GM21390 (cell line): ENCODE data around the gene ANK2.

Experiments
- ATAC-seq: cut with Tn5 transposase; IDR thresholded peaks from one replicate; pipeline ENCODE4 v1.9.1; 2021; ENCODE audit not compliant: unreplicated experiment

Gene ANK2

DNA sequence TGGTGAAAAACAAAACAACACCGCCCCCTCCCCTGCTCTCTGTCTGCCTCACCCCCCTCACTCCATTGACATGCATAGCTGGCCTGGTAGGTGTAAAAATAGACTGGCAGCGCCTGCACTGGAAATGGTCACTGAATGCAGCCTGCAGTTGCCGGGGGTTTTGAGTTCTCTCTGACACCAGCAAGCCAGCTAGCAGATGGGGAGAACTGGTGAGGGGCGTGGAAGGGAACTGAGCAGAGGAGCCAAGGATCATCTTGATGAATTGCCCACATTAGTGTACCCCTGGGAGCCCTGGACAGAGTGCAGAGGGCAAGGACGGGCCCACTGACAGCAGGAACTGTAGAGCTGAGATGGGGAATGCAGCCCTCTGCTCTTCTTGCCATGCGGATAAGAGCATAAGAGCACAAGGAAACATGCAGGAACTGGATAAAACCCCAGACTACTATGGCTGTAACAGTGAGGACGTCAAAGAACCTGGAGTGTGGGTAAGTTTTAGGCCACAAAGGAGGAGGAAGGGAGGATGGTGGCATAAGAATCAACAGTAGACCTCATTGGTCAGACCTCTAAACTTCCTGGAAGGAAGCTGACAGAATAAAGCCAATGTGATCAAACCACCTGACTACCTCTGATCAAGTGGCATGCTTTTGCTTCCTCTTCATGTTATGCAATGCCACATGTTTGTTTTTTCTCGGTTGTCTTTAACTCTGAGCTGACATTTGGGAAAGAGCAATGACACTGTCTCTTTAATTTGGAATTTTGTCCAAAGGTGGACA, 96.3 kb downstream of the ANK2 start:
- ATAC-seq = no peak

- ATAC-seq = peak; percentile 90
These were observed 97.5 kb downstream of the ANK2 start for GRCh38 chr4:113146876-113147358.

DNA sequence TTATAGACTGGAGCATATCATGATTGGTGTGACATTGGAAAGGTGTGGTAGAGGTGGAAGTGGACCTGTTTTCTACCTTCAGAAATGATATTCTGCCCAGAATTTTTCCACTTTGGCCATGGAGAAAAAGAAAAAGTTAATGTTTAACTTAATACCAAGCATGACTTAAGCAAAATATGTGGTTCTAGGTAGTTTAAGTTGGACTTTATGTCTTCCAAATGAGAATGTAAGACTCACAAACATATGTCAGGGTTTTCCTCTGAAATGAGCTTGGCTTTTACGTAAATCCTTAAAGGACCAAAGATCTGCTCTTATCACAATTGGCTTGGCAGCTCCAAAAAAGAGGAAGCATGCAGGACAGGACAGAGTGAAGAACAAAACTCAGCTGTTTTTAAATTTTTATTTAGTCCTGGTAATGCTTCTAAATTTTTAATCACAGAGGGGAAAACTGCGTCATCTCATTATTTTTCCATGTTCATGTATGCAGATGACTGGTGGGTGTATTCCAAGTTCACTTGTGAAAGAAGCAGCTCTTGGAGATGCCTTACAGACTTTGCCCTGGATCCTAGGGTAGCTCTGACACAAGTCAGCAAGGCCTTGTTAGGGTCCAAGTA, 98.2 kb downstream of the ANK2 start:
- ATAC-seq = no peak

- no peak for ATAC-seq
These were observed 99.5 kb downstream of the ANK2 start for GRCh38 chr4:113148925-113149324.

- ATAC-seq = no peak
These were observed 104.2 kb downstream of the ANK2 start for GRCh38 chr4:113153529-113154101.

DNA sequence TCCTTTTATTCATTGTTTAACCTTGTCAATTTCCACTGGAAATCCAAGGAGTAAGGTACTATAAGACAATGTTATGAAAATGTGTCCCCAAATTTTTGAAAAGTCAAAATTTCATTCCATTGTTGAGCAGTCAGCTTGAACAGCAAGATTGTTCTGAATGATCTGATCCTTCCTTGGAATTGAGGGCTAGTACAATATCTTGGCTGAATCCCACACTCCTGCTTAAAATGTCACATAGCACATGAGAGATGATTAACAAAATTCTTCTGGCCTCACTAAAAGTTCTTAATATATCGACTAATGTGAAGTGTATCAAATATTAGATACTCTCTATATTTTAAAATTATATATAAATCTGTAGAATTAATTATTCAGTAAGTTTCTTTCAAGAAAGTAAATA, 104.8 kb downstream of the ANK2 start:
- ATAC-seq = no peak

DNA sequence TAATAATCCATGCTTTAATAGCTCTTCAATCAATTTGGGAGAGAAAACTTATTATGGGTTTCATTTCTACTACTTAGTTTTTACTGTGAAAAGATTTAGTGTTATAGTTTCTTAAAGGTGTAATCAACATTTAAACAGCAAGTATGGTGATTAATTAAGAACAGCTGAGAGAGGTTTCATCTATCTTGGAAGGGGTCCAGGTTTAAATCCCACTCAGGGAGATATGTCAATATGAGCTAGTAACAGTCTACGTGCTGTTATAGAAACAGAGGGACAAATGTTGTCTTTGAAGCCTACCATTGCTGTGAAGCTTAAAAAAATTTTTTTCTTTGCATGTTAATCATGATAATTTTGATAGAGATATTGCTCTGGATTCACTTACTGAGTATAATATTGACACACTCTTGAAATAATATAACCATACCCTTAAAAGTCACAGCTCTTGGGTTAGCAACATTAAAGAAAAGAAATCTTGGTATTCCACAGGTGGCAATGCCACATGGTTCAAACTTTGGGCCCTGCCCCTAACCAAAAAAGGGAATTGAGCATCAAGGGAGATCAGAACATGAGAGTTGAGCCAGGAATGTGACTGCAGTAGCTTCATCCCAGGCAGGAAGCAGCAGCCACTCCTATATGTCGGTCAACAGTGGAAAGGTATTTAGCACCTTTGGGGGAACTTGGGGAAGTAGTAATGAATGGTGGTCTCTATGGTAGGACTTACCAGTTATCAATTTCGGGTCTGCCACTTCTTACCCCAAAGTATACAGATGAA, 107.8 kb downstream of the ANK2 start:
- ATAC-seq = no peak

DNA sequence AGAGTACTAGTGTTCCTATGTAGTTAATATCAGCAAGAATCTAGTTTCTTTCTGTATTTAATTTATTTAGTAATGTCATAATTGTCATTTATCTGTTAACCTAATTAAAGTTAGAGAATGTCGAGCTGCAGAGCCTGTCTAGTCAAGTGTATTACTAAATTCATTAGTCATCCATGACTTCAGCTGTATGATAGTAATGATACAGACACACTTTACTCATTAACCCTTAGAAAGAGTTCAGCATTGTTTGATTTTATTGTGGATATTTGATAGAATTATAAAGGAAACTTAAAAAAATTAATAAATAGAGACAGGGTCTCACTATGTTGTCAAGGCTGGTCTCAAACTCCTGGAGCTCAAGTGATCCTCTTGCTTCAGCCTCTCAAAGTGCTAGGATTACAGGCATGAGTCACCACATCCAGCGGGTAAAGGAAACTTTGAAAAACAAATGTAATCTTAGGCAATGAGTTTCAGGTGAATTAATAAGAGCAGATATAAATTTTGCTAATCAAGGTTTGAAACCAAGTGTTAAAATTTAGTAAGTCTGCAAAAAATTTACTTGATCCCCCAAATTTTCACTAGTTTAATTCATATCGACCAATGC, 110.6 kb downstream of the ANK2 start:
- no peak for ATAC-seq

GRCh38 chr4:113160548-113160947, 111.1 kb downstream of the ANK2 start:
- no peak for ATAC-seq

DNA sequence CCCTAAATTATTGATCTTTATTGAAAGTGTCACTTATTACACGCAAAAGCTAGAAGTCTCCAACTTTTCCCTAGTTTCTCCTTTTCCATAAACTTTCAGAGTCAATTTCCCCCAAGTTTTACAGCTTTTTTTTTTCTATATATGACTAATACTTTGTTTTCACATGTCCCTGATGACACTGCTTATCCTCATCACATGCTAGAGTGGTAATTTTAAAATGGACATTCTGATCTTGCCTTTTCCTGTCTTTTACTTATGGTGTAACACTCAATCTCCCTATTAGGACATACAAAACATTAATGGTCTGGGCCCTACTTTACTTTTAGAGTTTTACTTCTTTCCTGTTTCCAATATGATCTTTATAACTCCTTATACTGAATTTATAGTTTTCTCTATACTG, 112.6 kb downstream of the ANK2 start:
- no peak for ATAC-seq

- ATAC-seq = no peak
These were observed 119.9 kb downstream of the ANK2 start for GRCh38 chr4:113169368-113169767.

- ATAC-seq = no peak
These were observed 120.8 kb downstream of the ANK2 start for GRCh38 chr4:113170115-113170804.

DNA sequence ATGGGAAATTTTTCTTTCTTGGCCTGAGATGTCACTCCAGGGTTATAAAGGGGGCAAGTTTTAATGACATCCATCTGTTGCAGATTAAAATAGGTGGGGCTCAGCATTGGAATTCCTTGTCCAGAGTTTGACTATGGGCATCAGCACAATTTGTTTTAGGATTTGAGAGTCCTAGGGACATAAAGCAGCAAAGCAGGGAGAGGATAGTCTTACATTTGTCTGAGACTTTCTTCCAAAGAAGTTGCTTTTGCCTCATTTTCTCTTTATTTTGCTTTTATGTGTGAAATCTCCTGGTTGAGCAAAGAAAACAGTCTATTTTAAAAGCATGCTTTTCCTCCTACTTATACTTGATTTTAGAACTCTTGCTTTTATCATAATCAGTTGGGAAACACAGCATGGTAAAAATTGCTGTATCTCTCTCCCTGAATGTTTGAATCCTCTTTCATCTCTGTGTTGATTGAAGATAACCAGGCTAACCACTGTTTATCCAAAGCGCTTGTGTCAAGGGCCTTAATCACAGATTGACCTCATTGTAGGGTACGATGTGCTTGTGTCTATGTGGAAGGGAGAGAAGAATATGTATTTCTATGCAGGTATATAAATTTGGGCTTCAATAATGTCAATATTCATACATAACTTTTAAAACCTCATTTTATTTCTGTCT, 121.5 kb downstream of the ANK2 start:
- no peak for ATAC-seq

- no peak for ATAC-seq
These were observed 123.8 kb downstream of the ANK2 start for GRCh38 chr4:113173126-113173792.

DNA sequence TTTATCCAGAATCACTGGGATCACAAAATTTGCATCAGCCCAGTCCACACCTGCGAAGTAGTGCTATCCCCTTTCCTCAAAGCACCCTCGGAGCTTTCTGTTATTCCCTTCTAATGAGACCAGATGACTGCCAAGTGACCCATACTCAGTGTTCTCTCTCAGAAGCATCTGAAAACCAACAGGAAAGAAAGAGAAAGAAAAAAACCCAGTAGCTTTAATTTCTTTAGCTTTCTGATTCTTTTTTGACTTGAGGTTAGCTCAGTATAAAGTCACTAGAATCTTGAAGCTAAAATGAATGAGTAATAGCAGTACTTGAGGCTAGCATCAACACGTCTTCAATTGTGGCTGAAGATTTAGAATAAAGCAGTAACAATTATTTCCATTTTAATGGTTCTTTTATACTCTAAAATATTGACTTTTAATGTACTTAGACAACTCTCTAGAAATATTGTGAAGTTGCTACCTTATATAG, 124.4 kb downstream of the ANK2 start:
- no peak for ATAC-seq

- ATAC-seq = no peak
These were observed 129.6 kb downstream of the ANK2 start for GRCh38 chr4:113179091-113179490.

DNA sequence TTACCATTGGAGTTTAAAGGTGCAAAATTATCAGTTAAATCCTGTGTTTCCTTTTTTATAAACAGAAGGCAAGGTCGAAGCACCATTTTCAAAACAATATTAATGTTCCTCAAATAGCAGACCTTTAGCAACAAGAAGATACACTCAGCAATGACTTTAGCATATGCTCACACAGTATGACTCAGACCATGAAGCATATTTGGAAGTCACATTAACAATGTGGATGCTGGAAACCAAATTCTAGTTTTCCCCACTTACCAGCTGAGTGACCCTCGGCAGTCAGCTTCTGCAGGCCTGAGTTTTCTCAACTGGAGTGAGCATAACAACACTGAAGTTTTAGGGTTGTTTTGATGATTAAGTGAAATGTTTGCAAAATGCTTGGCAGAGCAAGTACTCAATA, 130.5 kb downstream of the ANK2 start:
- ATAC-seq = no peak

GRCh38 chr4:113181289-113182007, 132.0 kb downstream of the ANK2 start:
- ATAC-seq = no peak
